ENCODE data around the gene TNFRSF13B.

DNA sequence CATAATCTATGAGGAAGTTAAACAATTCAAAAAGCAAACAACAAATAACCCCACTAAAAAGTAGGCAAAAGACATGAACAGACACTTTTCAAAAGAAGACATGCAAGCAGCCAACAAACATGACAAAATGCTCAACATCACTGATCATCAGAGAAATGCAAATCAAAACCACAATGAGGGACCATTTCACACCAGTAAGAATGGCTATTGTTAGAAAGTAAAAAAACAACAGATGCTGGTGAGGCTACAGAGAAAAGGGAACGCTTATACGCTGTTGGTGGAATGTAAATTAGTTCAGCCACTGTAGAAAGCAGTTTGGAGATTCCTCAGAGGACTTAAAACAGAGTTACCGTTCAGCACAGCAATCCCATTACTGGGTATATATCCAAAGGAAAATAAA is 24.4 kb downstream of the TNFRSF13B start:
- TF ChIP-seq, protein P1, sequence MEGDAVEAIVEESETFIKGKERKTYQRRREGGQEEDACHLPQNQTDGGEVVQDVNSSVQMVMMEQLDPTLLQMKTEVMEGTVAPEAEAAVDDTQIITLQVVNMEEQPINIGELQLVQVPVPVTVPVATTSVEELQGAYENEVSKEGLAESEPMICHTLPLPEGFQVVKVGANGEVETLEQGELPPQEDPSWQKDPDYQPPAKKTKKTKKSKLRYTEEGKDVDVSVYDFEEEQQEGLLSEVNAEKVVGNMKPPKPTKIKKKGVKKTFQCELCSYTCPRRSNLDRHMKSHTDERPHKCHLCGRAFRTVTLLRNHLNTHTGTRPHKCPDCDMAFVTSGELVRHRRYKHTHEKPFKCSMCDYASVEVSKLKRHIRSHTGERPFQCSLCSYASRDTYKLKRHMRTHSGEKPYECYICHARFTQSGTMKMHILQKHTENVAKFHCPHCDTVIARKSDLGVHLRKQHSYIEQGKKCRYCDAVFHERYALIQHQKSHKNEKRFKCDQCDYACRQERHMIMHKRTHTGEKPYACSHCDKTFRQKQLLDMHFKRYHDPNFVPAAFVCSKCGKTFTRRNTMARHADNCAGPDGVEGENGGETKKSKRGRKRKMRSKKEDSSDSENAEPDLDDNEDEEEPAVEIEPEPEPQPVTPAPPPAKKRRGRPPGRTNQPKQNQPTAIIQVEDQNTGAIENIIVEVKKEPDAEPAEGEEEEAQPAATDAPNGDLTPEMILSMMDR (IDR thresholded peaks at IDR 0.05): no peak
- no peak for TF ChIP-seq POLR2A (IDR thresholded peaks at IDR 0.05)

All from uterus (tissue), 2 donors.